Measurements from ENCODE around the gene C1R.

C1R gene

GRCh38 chr12:7092986-7093460, 778 bp upstream of the C1R start:
- Histone ChIP-seq H4K20me1 (ENCODE audit: control insufficient read depth, insufficient read depth, low read depth, low read length) (no peaks in the 10 kb centered on the region), H3K36me3 (ENCODE audit: control insufficient read depth, low read length) (no peaks in the 10 kb centered on the region), H3F3A (ENCODE audit: control insufficient read depth, insufficient read depth) (no peaks in the 10 kb centered on the region), H3K79me2 (ENCODE audit: control insufficient read depth, low read length) (no peaks in the 10 kb centered on the region), H3K4me1 (ENCODE audit: control insufficient read depth, low read length) (no peaks in the 10 kb centered on the region), H3K9me2 (replicated peaks; ENCODE audit: control insufficient read depth, low read length) (no peaks in the 10 kb centered on the region), H3K4me2 (ENCODE audit: low read length) (no peak overlapping the region), H3K4me3 (ENCODE audit: low read length) (no peak overlapping the region), H3K27me3 (ENCODE audit: control insufficient read depth, low read length) (peaks cover 47% of the 10 kb centered on the region), H3K27ac (ENCODE audit: low read depth, low read length) (no peak overlapping the region), H3K9me3 (ENCODE audit: control insufficient read depth, insufficient read depth, low read length) (no peaks in the 10 kb centered on the region)
- no peak for TF ChIP-seq CTCF (IDR thresholded peaks at IDR 0.05; ENCODE audit: low read depth, low read length, poor library complexity, severe bottlenecking)
- no peak for TF ChIP-seq EZH2phosphoT487 (IDR thresholded peaks at IDR 0.05; ENCODE audit: borderline replicate concordance, low read length)

GRCh38 chr12:7091660-7092228, 501 bp downstream of the C1R start:
- no peak overlapping the region for H3K4me3 ChIP-seq (ENCODE audit: low read length)
- H3K9me3 ChIP-seq (ENCODE audit: control insufficient read depth, insufficient read depth, low read length) = no peaks in the 10 kb centered on the region
- H3K4me1 ChIP-seq (ENCODE audit: control insufficient read depth, low read length) = no peaks in the 10 kb centered on the region
- H3F3A ChIP-seq (ENCODE audit: control insufficient read depth, insufficient read depth) = no peaks in the 10 kb centered on the region
- no peaks in the 10 kb centered on the region for H3K79me2 ChIP-seq (ENCODE audit: control insufficient read depth, low read length)
- H3K27me3 ChIP-seq (ENCODE audit: control insufficient read depth, low read length) = peaks cover 47% of the 10 kb centered on the region
- no peak overlapping the region for H3K4me2 ChIP-seq (ENCODE audit: low read length)
- no peaks in the 10 kb centered on the region for H3K36me3 ChIP-seq (ENCODE audit: control insufficient read depth, low read length)
- H3K9me2 ChIP-seq (replicated peaks; ENCODE audit: control insufficient read depth, low read length) = no peaks in the 10 kb centered on the region
- H4K20me1 ChIP-seq (ENCODE audit: control insufficient read depth, insufficient read depth, low read depth, low read length) = no peaks in the 10 kb centered on the region
- no peak overlapping the region for H3K27ac ChIP-seq (ENCODE audit: low read depth, low read length)
- no peak for TF ChIP-seq CTCF (IDR thresholded peaks at IDR 0.05; ENCODE audit: low read depth, low read length, poor library complexity, severe bottlenecking)

GRCh38 chr12:7091171-7091570, 1.1 kb downstream of the C1R start:
- no peaks in the 10 kb centered on the region for H3K9me2 ChIP-seq (replicated peaks; ENCODE audit: control insufficient read depth, low read length)
- peaks cover 47% of the 10 kb centered on the region for H3K27me3 ChIP-seq (ENCODE audit: control insufficient read depth, low read length)
- no peaks in the 10 kb centered on the region for H3K9me3 ChIP-seq (ENCODE audit: control insufficient read depth, insufficient read depth, low read length)
- H4K20me1 ChIP-seq (ENCODE audit: control insufficient read depth, insufficient read depth, low read depth, low read length) = no peaks in the 10 kb centered on the region
- H3K4me1 ChIP-seq (ENCODE audit: control insufficient read depth, low read length) = no peaks in the 10 kb centered on the region
- H3K4me2 ChIP-seq (ENCODE audit: low read length) = no peak overlapping the region
- H3K79me2 ChIP-seq (ENCODE audit: control insufficient read depth, low read length) = no peaks in the 10 kb centered on the region
- no peak for TF ChIP-seq EZH2phosphoT487 (IDR thresholded peaks at IDR 0.05; ENCODE audit: borderline replicate concordance, low read length)
- no peak for TF ChIP-seq CTCF (IDR thresholded peaks at IDR 0.05; ENCODE audit: low read depth, low read length, poor library complexity, severe bottlenecking)
- no peaks in the 10 kb centered on the region for H3F3A ChIP-seq (ENCODE audit: control insufficient read depth, insufficient read depth)
- H3K27ac ChIP-seq (ENCODE audit: low read depth, low read length) = no peak overlapping the region
- no peaks in the 10 kb centered on the region for H3K36me3 ChIP-seq (ENCODE audit: control insufficient read depth, low read length)
- no peak overlapping the region for H3K4me3 ChIP-seq (ENCODE audit: low read length)

All from DOHH2 (cell line).